ENCODE data around the gene LYRM7. TPM values are rescaled to one million over a fixed set of nuclear protein-coding genes. Genes with fewer than 3 reads are reported as not detected.
A peak's percentile ranks its signal among the peaks of the same experiment; 100 is the strongest.

The LYRM7 gene
- total and polyA plus RNA-seq, 7 donors: 11.3 to 31.0 (median 24.2) TPM

- Histone ChIP-seq H3K36me3 (ENCODE audit: insufficient read depth in 1 of 2, low read depth in 1 of 2) (peaks cover 6 to 37% of the 10 kb centered on the region in 2 donors), H3K9me3 (no peaks in the 10 kb centered on the region), H3K27me3 (ENCODE audit: insufficient read depth in 3 of 3, low read length in 2 of 3) (no peaks in the 10 kb centered on the region), H3K4me1 (peaks cover 13% of the 10 kb centered on the region), H3K4me3 (peak overlapping the region; percentile 85), H3K27ac (peak overlapping the region; percentile 97)
- TF ChIP-seq, protein P1, sequence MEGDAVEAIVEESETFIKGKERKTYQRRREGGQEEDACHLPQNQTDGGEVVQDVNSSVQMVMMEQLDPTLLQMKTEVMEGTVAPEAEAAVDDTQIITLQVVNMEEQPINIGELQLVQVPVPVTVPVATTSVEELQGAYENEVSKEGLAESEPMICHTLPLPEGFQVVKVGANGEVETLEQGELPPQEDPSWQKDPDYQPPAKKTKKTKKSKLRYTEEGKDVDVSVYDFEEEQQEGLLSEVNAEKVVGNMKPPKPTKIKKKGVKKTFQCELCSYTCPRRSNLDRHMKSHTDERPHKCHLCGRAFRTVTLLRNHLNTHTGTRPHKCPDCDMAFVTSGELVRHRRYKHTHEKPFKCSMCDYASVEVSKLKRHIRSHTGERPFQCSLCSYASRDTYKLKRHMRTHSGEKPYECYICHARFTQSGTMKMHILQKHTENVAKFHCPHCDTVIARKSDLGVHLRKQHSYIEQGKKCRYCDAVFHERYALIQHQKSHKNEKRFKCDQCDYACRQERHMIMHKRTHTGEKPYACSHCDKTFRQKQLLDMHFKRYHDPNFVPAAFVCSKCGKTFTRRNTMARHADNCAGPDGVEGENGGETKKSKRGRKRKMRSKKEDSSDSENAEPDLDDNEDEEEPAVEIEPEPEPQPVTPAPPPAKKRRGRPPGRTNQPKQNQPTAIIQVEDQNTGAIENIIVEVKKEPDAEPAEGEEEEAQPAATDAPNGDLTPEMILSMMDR (IDR thresholded peaks at IDR 0.05): no peak
- intact Hi-C loops (cut with DNase I): loop anchor here (5.0 to 10.0 kb wide), 2 partner anchors 250 to 253 kb away; no protein-coding TSS in a partner anchor
- DNase-seq (peak; percentile 80 to 88), ATAC-seq (peak; percentile 85 to 88 (median 86))
- 0 to 1% (median 0%) methylated on average over 32 to 73 of the region's 73 CpGs for WGBS, 3 donors
Measured at GRCh38 chr5:131164191-131165118, 6.3 kb upstream of the LYRM7 start.

DNA sequence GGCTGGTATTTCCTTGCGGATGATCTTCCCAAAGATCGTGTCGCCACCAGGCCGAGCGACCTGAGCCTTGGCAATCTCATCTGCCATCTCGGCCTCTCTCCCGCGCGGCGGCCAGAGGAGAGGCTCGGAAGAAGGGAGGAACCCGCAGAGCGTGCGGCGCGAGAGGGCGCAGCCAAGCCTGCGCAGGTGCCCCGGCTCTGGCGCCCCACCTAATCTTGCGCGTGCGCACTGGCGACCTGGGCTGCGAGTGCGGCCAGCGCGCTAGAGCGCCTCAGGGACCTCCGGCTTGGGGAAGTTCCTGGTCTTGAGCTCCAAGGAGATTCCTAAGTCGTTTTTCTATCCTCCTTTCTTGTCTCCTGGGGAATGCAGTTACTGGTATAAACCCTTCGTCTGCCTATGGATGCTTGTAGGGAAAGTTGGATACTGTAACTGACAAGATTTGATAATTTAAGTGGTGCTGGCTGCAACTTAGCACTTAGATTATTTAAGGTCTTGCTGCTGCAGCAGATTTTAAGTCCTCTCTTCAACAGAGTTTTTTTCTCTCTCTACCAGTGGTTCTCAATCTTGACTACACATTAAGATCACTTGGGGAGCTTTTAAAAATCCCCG lies 5.5 kb upstream of the LYRM7 start, which contains the start of gene HINT1:
HINT1 (minus strand) TSS at position 138 of the 609 bp plus-strand sequence; CDS start at position 87, 51 bp downstream.
- Histone ChIP-seq H3K9me3 (no peaks in the 10 kb centered on the region), H3K4me3 (peak within 1 kb of the TSS; percentile 85), H3K27ac (peak within 1 kb of the TSS; percentile 97), H3K4me1 (peaks cover 13% of the 10 kb centered on the region), H3K36me3 (ENCODE audit: insufficient read depth in 1 of 2, low read depth in 1 of 2) (peaks cover 6 to 29% of the 10 kb centered on the region in 2 donors), H3K27me3 (ENCODE audit: insufficient read depth in 3 of 3, low read length in 2 of 3) (no peaks in the 10 kb centered on the region)
- TF ChIP-seq, protein P1 (IDR thresholded peaks at IDR 0.05): no peak
- peak; percentile 92 to 96 for DNase-seq
- WGBS, 3 donors: 1% methylated on average over 33 of the region's 33 CpGs
- ATAC-seq: peak; percentile 89 to 93 (median 91)
- intact Hi-C loops (cut with DNase I): loop anchor here in 1 of 2 donors (10.0 kb wide), 1 partner anchor 250 kb away; no protein-coding TSS in a partner anchor

- Histone ChIP-seq H3K36me3 (ENCODE audit: insufficient read depth in 1 of 2, low read depth in 1 of 2) (peaks cover 0 to 5% of the 10 kb centered on the region in 2 donors), H3K4me3 (no peak overlapping the region), H3K27me3 (ENCODE audit: insufficient read depth in 3 of 3, low read length in 2 of 3) (no peaks in the 10 kb centered on the region), H3K4me1 (peaks cover 22% of the 10 kb centered on the region), H3K27ac (no peak overlapping the region), H3K9me3 (no peaks in the 10 kb centered on the region)
- no peak for DNase-seq
- intact Hi-C loops (cut with DNase I): loop anchor here in 1 of 2 donors (10.0 kb wide), 1 partner anchor 247 kb away; no protein-coding TSS in a partner anchor
- ATAC-seq: no peak
- TF ChIP-seq, protein P1 (IDR thresholded peaks at IDR 0.05): no peak
- WGBS, 3 donors: 92 to 100% (median 94%) methylated on average over 5 of the region's 5 CpGs
Measured at GRCh38 chr5:131167615-131168014, 3.1 kb upstream of the LYRM7 start.

DNA sequence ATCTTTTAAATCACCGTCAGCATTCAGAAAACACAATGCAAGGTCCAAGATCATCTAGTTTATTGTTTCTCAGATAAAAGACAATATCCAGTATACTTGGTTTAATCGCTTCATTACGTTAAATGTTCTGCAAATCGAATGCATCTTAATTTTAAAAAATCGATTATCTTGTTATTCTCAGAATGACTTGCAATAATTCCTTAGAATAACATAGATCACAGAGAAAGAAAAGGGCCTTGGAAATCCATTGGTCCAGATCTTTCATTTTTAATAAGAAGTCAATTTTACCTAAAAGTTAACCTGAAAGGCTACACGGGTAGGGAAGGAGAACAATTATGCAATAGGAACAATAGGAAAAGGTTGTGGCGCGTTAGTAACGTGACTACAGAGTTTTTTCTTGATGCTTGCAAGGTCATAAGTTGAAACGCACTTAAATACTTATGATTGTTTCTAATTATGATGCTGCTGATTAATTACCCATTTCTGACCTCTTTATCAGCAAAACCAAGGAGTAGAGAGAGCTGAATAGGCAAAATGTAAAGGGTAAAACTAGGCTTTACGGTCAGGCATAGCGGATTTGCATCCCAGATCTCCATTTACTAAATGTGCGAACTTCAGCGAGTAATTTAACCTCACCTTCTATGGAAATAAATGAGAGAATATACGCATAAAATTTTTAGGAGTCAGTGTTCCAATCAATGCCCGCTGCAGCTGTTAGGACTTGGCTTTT lies 769 bp upstream of the LYRM7 start:
- no peak for DNase-seq
- TF ChIP-seq, protein P1 (IDR thresholded peaks at IDR 0.05): no peak
- Histone ChIP-seq H3K36me3 (ENCODE audit: insufficient read depth in 1 of 2, low read depth in 1 of 2) (no peaks in the 10 kb centered on the region), H3K27ac (peak overlapping the region; percentile 85), H3K4me1 (peaks cover 10% of the 10 kb centered on the region), H3K9me3 (no peaks in the 10 kb centered on the region), H3K4me3 (peak overlapping the region; percentile 84), H3K27me3 (ENCODE audit: insufficient read depth in 3 of 3, low read length in 2 of 3) (no peaks in the 10 kb centered on the region)
- ATAC-seq: no peak
- intact Hi-C loops (cut with DNase I): loop anchor here (2.0 to 10.0 kb wide), 3 partner anchors 92 to 245 kb away; partner anchors contain the start of gene CDC42SE2 (in 1 of the 2)
- 38 to 39% (median 38%) methylated on average over 16 of the region's 16 CpGs for WGBS, 3 donors

All from psoas muscle (tissue), 8 donors.